Measurements from ENCODE around the gene OR5AU1.
"Not testable (repeated sequence)": the region's sequence is repeated elsewhere in the genome, so short reads cannot be mapped to it uniquely, and the experiment has no call there.

OR5AU1 gene

DNA sequence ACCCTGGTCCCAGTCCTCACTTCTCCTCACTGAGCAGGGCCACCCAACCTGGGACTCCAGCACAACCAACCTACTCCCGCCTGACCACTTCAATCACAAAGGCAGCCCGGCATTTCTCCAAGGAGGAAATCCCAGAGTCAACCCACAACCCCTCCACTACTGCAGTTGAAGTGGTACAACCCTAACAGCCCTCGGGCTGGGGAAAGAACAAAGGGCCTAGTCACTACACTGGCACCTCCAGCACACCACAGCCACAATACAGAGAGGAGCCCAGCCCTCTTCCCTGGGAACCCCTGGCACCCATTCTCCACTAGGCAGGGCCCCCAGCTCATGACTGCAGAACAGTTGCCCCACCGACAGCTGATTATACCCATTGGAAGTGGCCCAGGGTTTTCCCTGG, 13.7 kb upstream of the OR5AU1 start:
- TF ChIP-seq, protein P1, sequence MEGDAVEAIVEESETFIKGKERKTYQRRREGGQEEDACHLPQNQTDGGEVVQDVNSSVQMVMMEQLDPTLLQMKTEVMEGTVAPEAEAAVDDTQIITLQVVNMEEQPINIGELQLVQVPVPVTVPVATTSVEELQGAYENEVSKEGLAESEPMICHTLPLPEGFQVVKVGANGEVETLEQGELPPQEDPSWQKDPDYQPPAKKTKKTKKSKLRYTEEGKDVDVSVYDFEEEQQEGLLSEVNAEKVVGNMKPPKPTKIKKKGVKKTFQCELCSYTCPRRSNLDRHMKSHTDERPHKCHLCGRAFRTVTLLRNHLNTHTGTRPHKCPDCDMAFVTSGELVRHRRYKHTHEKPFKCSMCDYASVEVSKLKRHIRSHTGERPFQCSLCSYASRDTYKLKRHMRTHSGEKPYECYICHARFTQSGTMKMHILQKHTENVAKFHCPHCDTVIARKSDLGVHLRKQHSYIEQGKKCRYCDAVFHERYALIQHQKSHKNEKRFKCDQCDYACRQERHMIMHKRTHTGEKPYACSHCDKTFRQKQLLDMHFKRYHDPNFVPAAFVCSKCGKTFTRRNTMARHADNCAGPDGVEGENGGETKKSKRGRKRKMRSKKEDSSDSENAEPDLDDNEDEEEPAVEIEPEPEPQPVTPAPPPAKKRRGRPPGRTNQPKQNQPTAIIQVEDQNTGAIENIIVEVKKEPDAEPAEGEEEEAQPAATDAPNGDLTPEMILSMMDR (IDR thresholded peaks at IDR 0.05; ENCODE audit: control insufficient read depth, extremely low read depth, insufficient read depth) = no peak
- no peak overlapping the region for H3K4me3 ChIP-seq (ENCODE audit: low read depth, low read length)
- no peak for DNase-seq (ENCODE audit: low read depth)

- TF ChIP-seq, protein P1 (IDR thresholded peaks at IDR 0.05; ENCODE audit: control insufficient read depth, extremely low read depth, insufficient read depth) = no peak
- H3K4me3 ChIP-seq (ENCODE audit: low read depth, low read length) = no peak overlapping the region
- DNase-seq (ENCODE audit: low read depth) = no peak
Measured at GRCh38 chr14:21168055-21168454, 12.2 kb upstream of the OR5AU1 start.

DNA sequence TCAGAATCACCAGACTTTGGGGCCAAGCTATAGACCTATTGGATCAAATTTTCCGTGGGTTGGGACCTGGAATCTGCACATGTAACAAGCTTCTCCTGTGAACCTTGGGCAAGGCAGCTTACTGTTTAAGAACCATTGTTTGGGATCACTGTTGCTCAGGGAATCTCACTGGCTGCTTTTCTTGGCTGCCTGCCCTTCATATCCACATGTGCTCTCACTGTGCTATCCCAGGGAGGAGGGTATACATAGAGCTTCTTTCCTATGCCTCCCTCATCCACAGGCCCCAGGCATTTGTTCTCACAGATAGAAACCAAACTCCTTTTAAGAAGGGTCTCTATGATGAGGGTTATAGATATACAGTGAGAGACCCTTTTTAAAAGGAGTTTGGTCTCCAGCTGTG, 9.8 kb upstream of the OR5AU1 start:
- not testable (repeated sequence) for H3K4me3 ChIP-seq (ENCODE audit: low read depth, low read length); DNase-seq (ENCODE audit: low read depth)

DNA sequence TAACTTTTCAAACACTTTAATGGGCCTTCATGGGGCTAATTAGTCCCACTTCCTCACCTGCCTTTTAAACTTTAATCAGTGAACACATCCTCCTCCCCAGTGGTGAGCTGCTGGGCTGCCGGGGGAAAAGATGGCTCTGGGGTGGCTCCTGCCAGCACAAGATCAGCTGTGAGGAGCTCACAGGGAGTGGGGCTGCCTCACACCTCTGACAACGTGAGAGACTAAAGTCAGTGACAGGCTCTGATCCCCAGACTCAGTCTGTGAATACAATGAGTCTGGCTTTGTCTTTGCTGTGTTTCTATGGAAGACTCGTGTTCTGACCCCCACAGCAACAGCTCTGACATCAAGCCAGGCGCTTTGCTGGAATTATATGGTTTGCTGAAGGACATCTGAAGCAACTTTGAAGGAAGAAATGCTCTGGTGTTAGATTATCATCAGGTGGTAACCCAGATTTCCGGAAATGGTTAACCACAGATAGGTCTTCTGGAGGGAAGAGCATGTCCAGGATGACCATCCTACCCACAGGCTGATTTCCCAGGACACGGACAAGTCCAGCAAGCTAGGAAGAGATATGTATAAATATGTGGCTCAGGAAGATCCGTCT, 9.2 kb upstream of the OR5AU1 start:
- not testable (repeated sequence) for DNase-seq (ENCODE audit: low read depth); H3K4me3 ChIP-seq (ENCODE audit: low read depth, low read length)

DNA sequence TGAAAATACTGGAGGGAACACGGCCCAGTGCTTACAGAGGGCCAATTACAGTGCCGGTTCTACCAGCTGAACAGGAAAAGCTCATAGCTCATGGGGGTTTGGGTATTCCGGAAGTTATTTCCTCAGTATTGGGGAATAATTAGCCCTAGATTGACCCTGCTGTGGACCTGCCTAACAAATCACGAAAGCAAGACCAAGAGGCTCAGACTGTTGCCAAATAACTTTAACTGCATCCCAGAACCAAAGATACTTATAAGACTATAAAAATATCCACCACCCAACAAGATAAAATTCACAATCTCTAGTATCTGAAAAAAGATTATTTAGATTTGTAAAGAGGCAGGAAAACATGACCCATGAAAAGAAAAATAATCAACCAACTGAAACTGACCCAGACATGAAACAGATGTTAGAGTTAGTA, 8.0 kb upstream of the OR5AU1 start:
- H3K4me3 ChIP-seq (ENCODE audit: low read depth, low read length) = no peak overlapping the region
- TF ChIP-seq, protein P1 (IDR thresholded peaks at IDR 0.05; ENCODE audit: control insufficient read depth, extremely low read depth, insufficient read depth) = no peak
- no peak for DNase-seq (ENCODE audit: low read depth)

DNA sequence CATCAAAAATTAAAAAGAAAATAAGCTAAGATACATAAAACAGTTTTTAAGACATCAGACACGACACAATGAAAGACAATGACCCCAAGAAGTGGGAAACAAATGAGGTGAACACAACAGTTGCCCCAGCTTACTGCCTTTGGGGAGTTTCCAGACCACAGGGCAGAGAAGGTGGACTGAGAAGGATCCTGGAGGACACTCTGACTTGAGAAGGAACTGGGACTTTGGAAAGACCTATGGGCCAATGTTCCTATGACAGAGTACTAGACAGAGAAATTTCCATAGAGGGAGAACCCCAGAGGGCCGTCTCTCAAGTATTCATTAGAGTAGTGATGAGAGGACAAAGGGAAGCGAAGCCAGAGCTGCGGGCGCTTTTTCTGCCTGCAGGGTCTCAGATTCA, 6.2 kb upstream of the OR5AU1 start:
- H3K4me3 ChIP-seq (ENCODE audit: low read depth, low read length) = no peak overlapping the region
- no peak for DNase-seq (ENCODE audit: low read depth)
- TF ChIP-seq, protein P1 (IDR thresholded peaks at IDR 0.05; ENCODE audit: control insufficient read depth, extremely low read depth, insufficient read depth) = no peak

DNA sequence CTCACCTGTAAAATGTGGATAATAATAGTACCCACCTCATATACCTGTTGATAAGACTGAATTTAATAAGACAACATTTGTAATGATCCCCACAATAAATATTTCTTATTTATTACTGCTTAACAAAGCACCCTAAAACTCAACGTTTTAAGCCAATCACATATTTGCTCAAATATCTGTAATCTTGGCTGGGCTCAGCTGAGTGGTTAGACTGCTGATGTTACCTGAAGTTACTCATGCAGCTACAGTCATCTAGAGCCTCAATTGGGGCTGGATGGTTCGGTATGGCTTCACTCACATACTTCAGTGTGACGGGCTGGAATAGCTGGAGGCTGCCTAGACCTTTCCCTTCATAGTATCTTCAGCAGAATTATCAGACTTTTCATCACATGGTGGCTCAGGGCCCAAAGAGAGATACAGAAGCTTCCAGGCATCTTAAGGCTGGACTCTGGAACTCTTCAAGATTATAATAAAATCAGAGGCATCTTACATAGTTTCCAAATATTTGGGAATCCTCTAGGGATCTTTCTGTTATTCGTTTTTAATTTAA, 4.3 kb upstream of the OR5AU1 start:
- H3K4me3 ChIP-seq (ENCODE audit: low read depth, low read length) = no peak overlapping the region
- TF ChIP-seq, protein P1 (IDR thresholded peaks at IDR 0.05; ENCODE audit: control insufficient read depth, extremely low read depth, insufficient read depth) = no peak
- no peak for DNase-seq (ENCODE audit: low read depth)

GRCh38 chr14:21158175-21158574, 2.3 kb upstream of the OR5AU1 start:
- H3K4me3 ChIP-seq (ENCODE audit: low read depth, low read length); DNase-seq (ENCODE audit: low read depth): not testable (repeated sequence)

Measured in LNCaP clone FGC (cell line).